Activated CD4-positive, alpha-beta T cell treated with anti-CD3 and anti-CD28 coated beads, Interleukin-2, Interleukin-6, amounts not matched to agents 100 ng/mL and 50 ng/mL, durations not matched to agents 16 hours and 8 hours (primary cell): ENCODE measurements around the gene P2RY12.
"Not testable (repeated sequence)": the region's sequence is repeated elsewhere in the genome, so short reads cannot be mapped to it uniquely, and the experiment has no call there.

Source experiments
- DNase-seq: peaks from one replicate; pipeline ENCODE4 v3.0.0-alpha.2; 2020

Gene P2RY12

GRCh38 chr3:151392191-151392590 is 7.6 kb upstream of the P2RY12 start:
- DNase-seq, result not testable (repeated sequence)

DNA sequence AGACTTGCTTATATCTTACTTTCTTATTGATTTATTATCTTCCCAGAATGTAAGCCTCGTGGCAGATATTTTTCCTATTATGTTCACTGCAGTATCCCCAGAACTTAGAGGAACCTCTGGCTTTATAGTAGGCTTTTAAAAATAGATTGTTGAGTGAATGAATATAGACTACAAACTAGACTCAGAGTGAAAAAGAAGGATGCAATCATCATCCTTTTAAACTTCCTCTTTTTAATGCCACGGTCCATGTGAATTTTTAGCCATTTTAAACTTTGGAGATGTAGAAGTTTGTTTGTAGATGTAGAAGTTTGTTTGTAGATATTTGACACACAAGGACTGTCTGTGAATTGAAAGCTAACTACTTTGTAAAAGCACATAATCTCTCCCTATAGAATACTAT is 7.2 kb upstream of the P2RY12 start:
- no peak for DNase-seq

DNA sequence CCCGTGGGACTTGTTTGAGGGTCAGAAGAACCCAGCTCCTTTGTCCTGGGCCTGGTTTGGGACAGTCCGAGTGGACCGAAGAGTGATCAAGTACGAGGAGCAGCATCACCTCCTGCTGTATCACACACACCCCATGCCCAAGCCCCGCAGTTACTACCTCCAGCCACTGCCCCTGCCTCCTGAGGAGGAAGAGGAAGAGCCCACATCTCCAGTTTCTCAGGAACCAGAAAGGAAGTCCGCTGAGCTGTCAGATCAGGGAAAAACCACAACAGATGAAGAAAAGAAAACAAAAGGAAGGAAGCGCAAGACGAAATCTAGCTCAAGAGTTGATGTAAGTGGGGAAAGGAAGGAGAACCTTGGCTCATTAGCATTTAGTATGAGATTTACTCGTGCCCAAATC is 3.3 kb upstream of the P2RY12 start:
- DNase-seq, result no peak

DNA sequence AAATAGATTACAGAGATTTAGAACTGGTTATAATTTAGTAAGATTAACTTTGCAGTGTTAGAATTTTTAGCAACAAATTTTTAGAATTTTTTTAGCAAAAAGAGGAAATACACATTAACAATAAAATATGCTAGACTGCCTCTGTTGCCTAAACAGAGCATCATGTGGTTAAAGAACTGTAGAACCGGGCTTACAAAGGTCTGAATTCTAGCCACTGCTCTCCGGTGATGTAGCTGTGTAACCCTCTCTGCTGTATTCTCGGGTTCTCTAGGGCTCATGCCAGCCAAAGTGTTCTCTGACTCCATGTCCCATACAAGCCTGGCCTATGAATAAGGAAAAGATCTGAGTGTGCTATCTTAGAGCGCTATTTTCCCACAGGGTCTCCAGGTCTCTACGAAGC is 2.9 kb upstream of the P2RY12 start:
- DNase-seq, result no peak

DNA sequence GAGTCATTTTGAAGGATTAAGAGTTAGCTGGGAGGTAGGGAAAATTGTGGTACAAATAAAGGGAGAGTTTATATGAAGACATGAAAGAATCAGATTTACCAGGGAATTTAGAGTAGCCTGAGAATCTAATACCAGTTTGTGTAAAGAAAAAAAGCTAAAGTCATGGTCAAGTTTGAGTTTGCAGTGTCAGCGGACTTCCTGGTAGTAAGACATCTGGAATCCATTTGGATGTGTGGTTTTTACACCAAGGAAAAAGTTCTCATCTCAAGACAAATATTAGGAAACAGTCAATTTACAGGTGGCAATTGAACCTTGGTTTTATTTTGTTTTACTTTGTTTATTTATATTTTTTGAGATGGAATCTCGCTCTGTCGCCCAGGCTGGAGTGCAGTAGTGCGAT is 1.5 kb upstream of the P2RY12 start:
- no peak for DNase-seq

- DNase-seq, result no peak
Observed at GRCh38 chr3:151383956-151384355, 597 bp downstream of the P2RY12 start.

- DNase-seq, result no peak
Observed at GRCh38 chr3:151383111-151383510, 1.4 kb downstream of the P2RY12 start.

DNA sequence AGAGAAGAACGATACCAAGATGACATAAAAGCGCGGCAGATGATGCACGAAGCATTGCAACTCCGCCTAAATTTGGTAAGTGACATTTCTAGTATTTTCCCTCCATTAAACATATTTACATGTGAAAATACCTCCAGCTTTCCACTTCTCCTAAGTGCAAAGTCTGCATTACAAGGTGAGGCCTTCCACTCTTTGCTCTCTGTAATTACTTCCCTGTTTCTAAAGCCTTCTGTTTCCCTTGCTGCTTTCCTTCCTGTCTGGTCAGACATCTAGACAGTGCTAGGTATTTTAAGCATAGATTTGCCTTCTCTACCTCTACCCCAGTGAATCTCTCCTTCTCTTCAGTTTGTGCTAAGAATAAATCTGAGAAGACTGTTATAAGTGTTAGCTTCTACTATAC is 1.9 kb downstream of the P2RY12 start:
- DNase-seq, result no peak

- peak; percentile 24 for DNase-seq
Observed at GRCh38 chr3:151379083-151379734, 5.3 kb downstream of the P2RY12 start.

DNA sequence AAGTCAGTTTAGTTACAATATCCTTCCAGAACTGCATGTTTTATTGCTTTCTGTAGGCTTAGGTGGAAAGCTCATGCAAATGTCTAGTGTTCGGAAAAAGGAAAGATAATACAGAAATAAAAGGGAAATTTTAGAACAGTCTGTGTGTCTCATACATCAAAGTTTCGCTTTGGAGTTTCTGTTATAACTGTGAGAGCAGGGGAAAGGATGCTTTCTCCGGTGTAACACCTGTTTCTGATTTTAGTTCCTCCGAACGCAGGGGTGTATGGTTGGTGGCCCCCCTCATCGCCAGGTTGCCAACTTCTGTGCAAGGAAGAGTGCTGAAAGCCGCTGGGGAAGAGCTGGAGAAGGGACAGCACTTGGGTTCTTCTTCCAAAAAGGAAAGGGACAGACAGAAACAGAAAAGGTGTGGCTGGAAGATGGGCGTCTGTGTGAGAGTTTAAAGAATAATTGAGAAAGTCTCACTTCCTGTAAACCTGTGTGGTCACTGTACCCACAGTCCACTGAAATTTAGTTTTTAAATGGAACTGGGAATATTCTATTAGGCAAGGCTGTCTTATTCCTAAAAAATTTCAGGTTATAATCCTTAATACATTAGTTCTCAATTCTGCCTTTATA is 6.7 kb downstream of the P2RY12 start:
- DNase-seq, result no peak

- DNase-seq, result no peak
Observed at GRCh38 chr3:151372063-151372820, 12.3 kb downstream of the P2RY12 start.

GRCh38 chr3:151371526-151371925 is 13.0 kb downstream of the P2RY12 start:
- no peak for DNase-seq

DNA sequence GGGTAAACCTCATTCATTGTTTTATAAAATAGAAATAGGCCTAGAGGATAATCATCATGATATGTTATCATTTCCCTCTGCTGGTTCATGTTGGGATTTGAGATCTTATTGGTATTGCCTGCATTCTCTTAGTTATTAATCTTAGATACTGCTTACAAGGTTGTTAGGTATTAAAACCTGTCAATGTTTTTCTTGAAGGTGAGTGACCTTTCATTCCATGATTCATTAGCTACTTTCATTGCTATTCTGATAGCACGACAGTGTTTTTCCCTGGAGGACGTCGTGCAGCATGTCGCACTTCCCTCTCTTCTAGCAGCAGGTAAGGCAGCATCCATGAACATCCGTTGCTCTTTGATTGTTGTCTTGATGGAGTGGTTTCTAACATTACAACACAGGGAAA is 17.1 kb downstream of the P2RY12 start:
- DNase-seq, result no peak

DNA sequence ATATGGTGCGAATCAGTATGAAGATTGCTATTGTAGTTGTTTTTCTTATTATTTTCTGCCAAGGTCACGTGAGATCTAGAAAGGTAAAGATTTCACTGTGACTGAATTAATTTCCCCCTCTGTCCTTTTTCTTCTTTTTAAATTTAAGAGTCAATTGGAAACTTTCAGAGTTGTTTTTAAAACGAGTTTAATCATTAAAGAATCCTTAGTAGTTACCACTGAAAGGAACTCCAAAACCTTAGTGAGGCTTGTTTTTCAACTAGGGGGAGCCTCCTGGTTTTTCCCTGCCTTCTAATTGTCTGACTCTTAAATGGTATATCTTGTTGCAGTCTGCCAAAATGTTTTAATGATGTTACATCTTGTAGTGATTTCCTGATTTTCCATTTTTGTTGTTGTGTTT is 17.6 kb downstream of the P2RY12 start:
- DNase-seq, result no peak

GRCh38 chr3:151362751-151363174 is 21.8 kb downstream of the P2RY12 start:
- DNase-seq, result no peak

DNA sequence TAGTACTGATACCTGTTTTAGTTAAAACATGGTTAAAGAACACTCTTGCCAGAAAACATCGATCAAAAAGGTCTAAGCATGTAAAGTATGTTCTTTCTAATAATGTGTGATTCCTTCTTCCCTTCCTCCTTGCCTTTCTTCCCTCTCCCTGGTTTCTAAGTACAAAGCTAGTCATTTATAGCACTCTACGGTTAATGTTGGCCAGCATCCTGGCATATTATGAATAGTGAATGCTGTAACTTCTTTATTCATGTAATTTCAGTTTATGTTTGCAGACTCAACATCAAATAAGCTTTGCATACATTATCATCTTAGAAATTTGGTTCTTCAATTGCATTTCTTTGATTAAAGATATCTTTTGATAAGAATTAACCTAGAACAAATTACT is 27.1 kb downstream of the P2RY12 start:
- no peak for DNase-seq

DNA sequence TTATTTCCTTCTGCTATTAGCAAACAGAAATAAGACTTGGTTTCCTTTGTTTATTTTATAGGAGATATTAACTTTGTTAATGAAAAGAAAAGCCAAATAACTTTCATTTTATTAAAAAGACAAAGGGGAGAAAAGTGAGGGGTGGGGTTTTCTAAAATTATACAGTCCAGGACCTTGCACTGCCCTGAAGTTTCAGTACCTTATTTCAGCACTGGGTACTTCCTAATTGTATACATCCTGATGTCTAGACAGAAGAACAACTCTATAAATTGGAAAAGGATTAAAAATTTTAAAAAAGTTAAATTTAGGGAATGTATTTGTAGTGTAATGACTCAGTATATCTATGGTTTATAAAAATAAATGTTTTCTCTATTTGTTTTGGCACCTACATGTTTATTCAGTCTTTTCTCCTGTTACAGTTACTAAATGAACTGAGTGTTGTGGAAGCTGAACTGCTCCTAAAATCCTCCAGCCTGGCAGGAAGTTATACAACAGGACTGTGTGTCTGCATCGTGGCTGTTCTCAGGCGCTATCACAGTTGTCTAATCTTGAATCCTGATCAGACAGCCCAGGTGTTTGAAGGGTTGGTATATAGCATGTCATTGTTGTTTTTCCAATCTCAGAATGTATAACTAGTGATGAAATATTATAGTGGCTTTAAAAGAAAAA is 27.6 kb downstream of the P2RY12 start:
- DNase-seq, result no peak

DNA sequence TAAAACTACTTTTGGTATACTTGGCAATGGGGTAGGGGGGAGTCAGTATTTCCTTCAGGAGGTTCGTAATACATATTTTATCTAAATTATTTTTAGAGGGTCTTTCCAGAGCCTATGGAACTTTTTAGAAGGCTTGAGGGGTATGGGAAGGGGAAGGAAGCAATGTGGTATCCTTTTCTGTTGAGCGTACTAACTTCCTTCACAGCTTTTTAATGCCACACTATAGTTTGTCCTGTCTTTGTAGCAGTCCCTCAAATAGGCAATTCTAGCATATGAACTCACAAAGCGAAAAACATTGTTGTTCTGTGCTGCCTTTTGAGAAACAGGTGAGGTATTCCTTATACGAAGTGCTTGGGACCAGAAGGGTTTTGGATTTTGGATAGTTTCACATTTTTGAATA is 32.9 kb downstream of the P2RY12 start:
- no peak for DNase-seq

DNA sequence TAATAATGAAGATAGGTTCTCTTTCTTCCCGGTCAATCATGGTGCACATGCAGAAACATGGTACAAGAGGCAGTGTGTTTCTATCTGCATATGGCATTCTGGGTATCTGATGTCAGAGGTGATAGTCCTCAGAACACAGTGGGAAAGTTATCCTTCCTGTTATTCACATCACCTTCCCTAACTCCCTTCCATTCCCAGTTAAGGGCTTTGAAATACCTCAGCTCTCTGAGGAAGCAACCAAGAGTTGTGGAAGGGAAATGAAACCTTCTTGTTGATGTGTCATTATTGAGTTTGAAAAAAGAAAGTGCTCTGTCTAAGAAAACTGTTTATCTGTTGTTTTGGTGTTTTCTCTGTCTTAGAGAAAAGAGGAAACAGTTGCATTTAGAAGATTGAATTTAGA is 33.3 kb downstream of the P2RY12 start:
- DNase-seq, result no peak

DNA sequence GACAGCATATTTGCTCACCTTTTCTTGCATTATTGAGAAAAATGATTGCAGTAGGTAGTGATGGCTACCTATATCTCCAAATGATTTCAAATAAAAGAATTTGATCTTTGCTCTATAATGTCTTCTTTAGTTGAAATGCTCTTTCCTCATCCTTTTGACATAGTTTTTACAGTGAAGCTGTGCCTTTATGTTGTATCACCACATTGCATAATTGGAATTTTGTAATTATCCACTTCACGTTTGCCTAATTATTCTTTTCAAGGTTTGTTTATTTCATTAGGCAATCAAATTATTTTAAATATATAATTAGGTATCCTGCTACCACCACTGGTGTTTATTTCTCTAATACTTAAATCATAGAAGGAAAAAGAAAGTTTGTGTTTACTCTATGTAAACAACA is 33.9 kb downstream of the P2RY12 start:
- DNase-seq, result no peak

DNA sequence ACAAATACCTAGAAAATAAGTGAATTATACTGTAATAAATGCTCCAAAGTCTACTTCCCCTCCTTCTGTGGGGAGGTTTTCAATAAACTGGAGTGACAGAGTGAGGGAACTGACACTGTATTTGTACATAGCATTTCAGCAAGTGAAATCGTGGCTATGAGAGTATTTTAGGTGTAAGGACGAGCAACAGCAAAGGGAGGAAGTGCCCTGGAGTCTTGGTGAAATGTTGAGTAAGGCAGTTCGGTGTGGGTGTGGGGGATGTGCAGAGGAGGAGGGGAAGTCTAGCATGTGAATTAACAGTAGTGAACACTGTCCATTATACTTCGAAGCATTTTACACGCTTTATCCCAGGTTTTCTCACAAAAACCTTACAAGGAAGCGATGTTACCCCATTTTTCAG is 37.1 kb downstream of the P2RY12 start:
- DNase-seq, result no peak

GRCh38 chr3:151346292-151346691 is 38.3 kb downstream of the P2RY12 start:
- DNase-seq, result no peak

- DNase-seq, result no peak
Observed at GRCh38 chr3:151345859-151346258, 38.7 kb downstream of the P2RY12 start.

GRCh38 chr3:151331696-151332095 is 52.9 kb downstream of the P2RY12 start:
- DNase-seq, result no peak
